SU-DHL-6 (cell line): ENCODE results near the gene PIK3CD.

Experiments
- H2AFZ ChIP-seq: fragments of 200-600 bp; sonication (generic); 2 replicates; pipeline ENCODE4 v1.6.1; 2014; ENCODE audit warnings: low read depth, mild to moderate bottlenecking, moderate library complexity, mixed read lengths, antibody characterized with exemption, low read length; ENCODE audit not compliant: severe bottlenecking
- H3F3A ChIP-seq: fragments of 200-600 bp; shearing (Covaris generic); 2 replicates; pipeline ENCODE4 v1.6.0; 2016; ENCODE audit warnings: antibody characterized with exemption, mild to moderate bottlenecking; ENCODE audit not compliant: insufficient read depth
- H3K27ac ChIP-seq: fragments of 200-600 bp; sonication (generic); 2 replicates; pipeline ENCODE4 v1.5.1; 2016; ENCODE audit warnings: low read depth, mild to moderate bottlenecking, low read length, moderate library complexity, mixed read lengths
- H3K27me3 ChIP-seq: fragments of 200-600 bp; sonication (generic), shearing (Covaris generic); 2 replicates; pipeline ENCODE4 v1.6.0; 2014; ENCODE audit warnings: mild to moderate bottlenecking, low read length
- H3K36me3 ChIP-seq: fragments of 200-600 bp; sonication (generic); 2 replicates; pipeline ENCODE4 v1.6.1; 2014; ENCODE audit warnings: mild to moderate bottlenecking, low read length, mixed read lengths
- H3K4me2 ChIP-seq: fragments of 300-600, 200-600 bp; shearing (Covaris generic), sonication (generic); 2 replicates; pipeline ENCODE4 v1.6.0; 2014; ENCODE audit warnings: low read length, low read depth, mild to moderate bottlenecking; ENCODE audit not compliant: poor library complexity, severe bottlenecking
- H3K4me3 ChIP-seq: fragments of 200-600 bp; sonication (generic); 2 replicates; pipeline ENCODE4 v1.5.1; 2014; ENCODE audit warnings: antibody characterized with exemption, low read length, mild to moderate bottlenecking, mixed read lengths; ENCODE audit not compliant: insufficient read depth, poor library complexity, severe bottlenecking
- H3K79me2 ChIP-seq: fragments of 200-600 bp; sonication (generic); 2 replicates; pipeline ENCODE4 v1.6.1; 2014; ENCODE audit warnings: mild to moderate bottlenecking, low read length, moderate library complexity; ENCODE audit not compliant: insufficient read depth
- H3K9ac ChIP-seq: fragments of 200-600 bp; sonication (generic); 2 replicates; pipeline ENCODE4 v1.7.0; 2014; ENCODE audit warnings: mild to moderate bottlenecking, low read length
- H3K9me2 ChIP-seq: fragments of 200-600 bp; sonication (generic); replicated peaks from 2 replicates; pipeline ENCODE4 v1.6.1; 2014; ENCODE audit warnings: low read length; ENCODE audit not compliant: insufficient read depth
- H3K9me3 ChIP-seq: fragments of 200-600 bp; sonication (generic); 2 replicates; pipeline ENCODE4 v1.6.1; 2014; ENCODE audit warnings: low read length, mixed read lengths; ENCODE audit not compliant: insufficient read depth
- H4K20me1 ChIP-seq: fragments of 200-600 bp; sonication (generic); 2 replicates; pipeline ENCODE4 v1.6.1; 2014; ENCODE audit warnings: low read depth, mild to moderate bottlenecking, antibody characterized with exemption, low read length, moderate library complexity, mixed read lengths
- CTCF ChIP-seq: fragments of 200-600 bp; sonication (generic); IDR thresholded peaks from one replicate; pipeline ENCODE4 v1.5.1; 2017; ENCODE audit warnings: antibody characterized with exemption, mild to moderate bottlenecking, low read length, moderate library complexity; ENCODE audit not compliant: insufficient read depth, poor library complexity, severe bottlenecking
- EZH2phosphoT487 ChIP-seq: fragments of 200-600 bp; sonication (generic), shearing (Covaris generic); conservative IDR thresholded peaks from 2 replicates; pipeline ENCODE4 v1.6.1; 2018; ENCODE audit warnings: mild to moderate bottlenecking, antibody characterized with exemption, low read length, moderate library complexity, mixed read lengths

PIK3CD gene

DNA sequence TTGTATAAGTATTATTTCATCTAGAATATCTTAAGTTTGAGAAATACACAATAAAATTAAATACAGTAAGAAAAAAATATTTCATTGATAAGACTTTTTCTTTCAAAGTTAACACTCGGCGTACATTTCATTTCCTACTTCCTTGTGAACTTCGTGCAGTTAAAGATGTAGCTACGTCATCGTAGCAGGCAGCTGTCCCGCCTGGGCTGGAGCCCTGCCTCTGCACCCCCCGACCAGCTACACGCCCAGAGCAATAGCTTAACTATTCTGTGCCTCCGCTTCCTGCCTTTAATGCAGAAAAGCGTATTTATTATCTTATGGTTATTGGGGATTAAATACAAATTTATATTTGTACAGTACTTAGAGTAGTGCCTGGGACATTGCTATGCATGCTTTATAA, 118.8 kb downstream of the PIK3CD start:
- no peak for TF ChIP-seq CTCF
- Histone ChIP-seq H4K20me1 (peaks cover 6% of the 10 kb centered on the region), H3K4me2 (no peak overlapping the region), H3K9ac (no peak overlapping the region), H3K4me3 (no peak overlapping the region), H3K27ac (no peak overlapping the region), H3K27me3 (no peaks in the 10 kb centered on the region), H3K79me2 (peaks cover 89% of the 10 kb centered on the region), H2AFZ (no peak overlapping the region), H3K36me3 (peaks cover 19% of the 10 kb centered on the region; the same call in 1 of the 2 replicates), H3K9me2 (no peaks in the 10 kb centered on the region), H3K9me3 (no peaks in the 10 kb centered on the region), H3F3A (peaks cover 16% of the 10 kb centered on the region)

- Histone ChIP-seq H3K27ac (no peak overlapping the region), H3K9me2 (no peaks in the 10 kb centered on the region), H3K4me2 (no peak overlapping the region), H3K36me3 (peaks cover 15% of the 10 kb centered on the region; the same call in 1 of the 2 replicates), H3K79me2 (peaks cover 95% of the 10 kb centered on the region), H3K27me3 (no peaks in the 10 kb centered on the region), H3F3A (peaks cover 10% of the 10 kb centered on the region), H3K9me3 (no peaks in the 10 kb centered on the region), H2AFZ (no peak overlapping the region), H4K20me1 (peaks cover 5% of the 10 kb centered on the region; the same call in 1 of the 2 replicates), H3K4me3 (no peak overlapping the region), H3K9ac (no peak overlapping the region)
- TF ChIP-seq CTCF (no peak), EZH2phosphoT487 (no peak)
Observed at GRCh38 chr1:9774712-9775679, 123.5 kb downstream of the PIK3CD start.

DNA sequence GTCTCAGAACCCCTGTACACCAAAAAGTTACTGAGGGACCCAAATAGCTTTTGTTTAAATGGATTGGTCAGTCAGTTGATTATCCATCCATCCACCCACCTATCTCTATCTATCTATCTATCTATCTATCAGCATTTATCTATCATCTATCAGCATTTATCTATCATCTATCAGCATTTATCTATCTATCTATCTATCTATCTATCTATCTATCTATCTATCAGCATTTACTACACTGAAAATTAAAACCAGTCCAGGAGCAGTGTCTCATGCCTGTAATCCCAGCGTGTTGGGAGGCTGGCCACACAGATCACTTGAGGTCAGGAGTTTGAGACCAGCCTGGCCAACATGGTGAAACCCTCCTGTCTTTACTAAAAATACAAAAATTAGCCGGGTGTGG, 125.2 kb downstream of the PIK3CD start:
- Histone ChIP-seq H3K9ac (no peak overlapping the region), H3K9me3 (no peaks in the 10 kb centered on the region), H2AFZ (no peak overlapping the region), H3F3A (peaks cover 6% of the 10 kb centered on the region), H3K4me2 (no peak overlapping the region), H3K27ac (no peak overlapping the region), H4K20me1 (peaks cover 6% of the 10 kb centered on the region; the same call in 1 of the 2 replicates), H3K9me2 (no peaks in the 10 kb centered on the region), H3K27me3 (no peaks in the 10 kb centered on the region), H3K79me2 (peaks cover 98% of the 10 kb centered on the region), H3K4me3 (no peak overlapping the region), H3K36me3 (peaks cover 13% of the 10 kb centered on the region; the same call in 1 of the 2 replicates)
- TF ChIP-seq CTCF (no peak), EZH2phosphoT487 (no peak)
